Airway epithelial cell (primary cell): ENCODE measurements around the gene FBXL12. TPM values are rescaled to one million over a fixed set of nuclear protein-coding genes. Genes with fewer than 3 reads are reported as not detected.

ENCODE experiments used
- total RNA-seq: library from RNA; depleted of rRNA; stranded (reverse); fragments of >200 nt; gene quantifications from 2 replicates; pipeline ENCODE4 v1.2.3, GENCODE V29; 2015

FBXL12 gene
- 21.2 and 25.3 TPM in 2 replicates for total RNA-seq

GRCh38 chr19:9818734-9819595, at the start of gene FBXL12:
Gene FBXL12 (minus strand): TSS chr19:9819079. CDS start chr19:9818813, 266 bp downstream.

GRCh38 chr19:9834726-9835506, 16.0 kb upstream of the FBXL12 start, which contains the start of gene PIN1:
Gene PIN1 (plus strand): TSS chr19:9835318. CDS start chr19:9835345, 27 bp downstream.

GRCh38 chr19:9827289-9828238, 8.7 kb upstream of the FBXL12 start, which contains the start of gene UBL5:
Gene UBL5 (plus strand): TSS chr19:9827918. CDS start chr19:9828338, 420 bp downstream.

GRCh38 chr19:9768175-9769112, 50.4 kb downstream of the FBXL12 start, which contains the start of gene ZNF846:
Gene ZNF846 (minus strand): TSS chr19:9768738. CDS start chr19:9764950, 3,788 bp downstream.

Other genes starting within 250 kb of the FBXL12 start
- 31.3 and 32.7 TPM in 2 replicates for gene ZNF121, start 234.6 kb downstream of the FBXL12 start, total RNA-seq
- 21.8 and 37.2 TPM in 2 replicates for gene ZNF561, start 197.8 kb downstream of the FBXL12 start, total RNA-seq
- gene ZNF562, start 144.0 kb downstream of the FBXL12 start, total RNA-seq, result 22.4 and 28.8 TPM in 2 replicates
- 4.7 and 6.9 TPM in 2 replicates for gene ZNF846, start 50.3 kb downstream of the FBXL12 start, total RNA-seq
- gene UBL5, start 8.8 kb upstream of the FBXL12 start, total RNA-seq, result 721 and 932 TPM in 2 replicates
- 112 and 144 TPM in 2 replicates for gene PIN1, start 16.2 kb upstream of the FBXL12 start, total RNA-seq
- gene OLFM2, start 117.4 kb upstream of the FBXL12 start, total RNA-seq, result 4.3 and 4.5 TPM in 2 replicates
- 1.8 and 3.7 TPM in 2 replicates for gene COL5A3, start 191.4 kb upstream of the FBXL12 start, total RNA-seq
- gene RDH8, start 194.4 kb upstream of the FBXL12 start, total RNA-seq, result not detected in 2 replicates